ENCODE results near the gene SERPINE2.
A peak's percentile ranks its signal among the peaks of the same experiment; 100 is the strongest.

SERPINE2 gene, protein sequence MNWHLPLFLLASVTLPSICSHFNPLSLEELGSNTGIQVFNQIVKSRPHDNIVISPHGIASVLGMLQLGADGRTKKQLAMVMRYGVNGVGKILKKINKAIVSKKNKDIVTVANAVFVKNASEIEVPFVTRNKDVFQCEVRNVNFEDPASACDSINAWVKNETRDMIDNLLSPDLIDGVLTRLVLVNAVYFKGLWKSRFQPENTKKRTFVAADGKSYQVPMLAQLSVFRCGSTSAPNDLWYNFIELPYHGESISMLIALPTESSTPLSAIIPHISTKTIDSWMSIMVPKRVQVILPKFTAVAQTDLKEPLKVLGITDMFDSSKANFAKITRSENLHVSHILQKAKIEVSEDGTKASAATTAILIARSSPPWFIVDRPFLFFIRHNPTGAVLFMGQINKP

DNA sequence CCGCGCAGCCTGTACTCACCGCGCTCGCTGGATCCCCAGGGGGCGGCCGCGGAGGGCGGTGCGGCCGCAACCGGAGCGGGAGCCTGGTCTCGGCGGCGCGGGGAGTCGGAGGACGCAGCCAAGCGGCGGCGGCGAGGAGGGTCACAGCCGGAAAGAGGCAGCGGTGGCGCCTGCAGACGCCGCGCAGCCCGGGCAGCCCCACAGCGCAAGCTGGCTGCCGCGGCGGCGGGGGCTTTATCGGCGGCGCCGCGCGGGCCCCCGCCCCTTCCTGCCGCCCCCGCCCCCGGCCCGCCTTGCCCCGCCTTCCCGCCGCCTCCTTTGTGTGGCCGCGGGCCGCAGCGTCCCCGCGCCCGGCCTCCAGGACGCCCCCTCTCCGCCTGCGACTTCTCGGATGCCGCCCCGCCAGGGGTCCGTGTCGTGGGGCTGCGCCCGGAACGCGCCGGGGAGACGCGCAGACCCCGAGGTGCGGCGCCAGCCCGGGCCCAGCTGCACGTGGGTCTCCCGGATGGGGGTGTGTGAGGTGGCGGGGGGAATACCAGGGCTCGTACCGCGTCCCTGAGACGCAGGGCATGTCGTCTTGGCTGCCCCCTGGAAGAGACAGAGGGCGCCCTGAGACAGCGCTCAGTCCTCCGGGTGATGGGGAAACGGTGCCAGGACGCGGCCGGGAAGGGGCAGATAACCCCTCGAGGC, at the start of gene SERPINE2:
TSS of gene SERPINE2 (minus strand) at position 207 of the 690 bp plus-strand sequence. CDS start 37,386 bp downstream, outside the sequence.
- peak; percentile 74 for DNase-seq

DNA sequence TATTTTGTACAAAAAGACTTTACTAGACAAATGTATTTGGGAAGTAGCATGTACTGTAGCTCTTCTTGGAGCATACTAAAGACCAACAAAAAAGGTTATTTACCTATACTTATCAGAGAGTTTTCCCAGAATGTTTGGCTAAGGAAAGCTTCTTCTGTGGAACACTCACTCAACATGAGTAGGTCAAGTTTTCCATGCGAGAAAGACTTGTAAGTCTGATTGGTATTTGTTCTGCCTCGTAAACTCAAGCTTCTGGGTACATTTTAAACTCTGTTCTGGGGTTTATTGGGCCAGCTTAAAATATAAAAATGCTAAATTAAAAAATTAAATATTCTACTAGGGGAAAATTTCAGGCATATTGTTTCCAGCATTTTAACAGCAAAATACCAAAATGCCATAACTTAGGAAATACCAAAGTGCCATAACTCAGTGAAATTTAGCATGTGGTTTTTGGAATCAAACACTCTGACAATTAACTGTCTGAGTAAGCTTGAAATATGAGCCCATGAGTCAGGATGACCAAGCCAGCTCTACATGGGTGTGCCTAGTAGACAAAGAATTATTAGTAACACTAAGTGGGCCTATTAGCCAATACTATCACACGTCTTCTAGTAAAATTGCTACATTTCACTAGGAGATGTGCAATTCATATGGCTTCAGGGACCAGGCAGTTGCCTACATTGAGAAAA, 47.3 kb upstream of the SERPINE2 start:
- no peak for DNase-seq

DNA sequence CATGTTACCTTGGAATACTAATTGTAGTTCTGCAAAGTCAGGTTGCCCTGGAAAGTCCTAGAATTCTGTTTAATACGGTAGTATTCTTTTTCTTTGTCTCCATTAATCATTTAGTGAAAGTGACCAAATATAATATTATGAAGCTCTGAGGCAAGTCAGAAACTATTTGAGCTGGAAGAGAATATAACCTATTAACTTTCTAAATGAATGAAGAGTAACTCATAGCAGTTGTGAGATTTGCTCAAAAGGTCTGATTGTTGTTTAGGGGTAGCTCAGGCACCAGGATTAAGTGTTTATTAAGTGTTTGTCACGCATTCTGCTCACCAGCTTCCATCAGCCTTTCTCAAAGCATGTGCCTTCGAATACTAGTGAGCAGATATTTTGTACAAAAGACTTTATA, 46.7 kb upstream of the SERPINE2 start:
- no peak for DNase-seq

DNA sequence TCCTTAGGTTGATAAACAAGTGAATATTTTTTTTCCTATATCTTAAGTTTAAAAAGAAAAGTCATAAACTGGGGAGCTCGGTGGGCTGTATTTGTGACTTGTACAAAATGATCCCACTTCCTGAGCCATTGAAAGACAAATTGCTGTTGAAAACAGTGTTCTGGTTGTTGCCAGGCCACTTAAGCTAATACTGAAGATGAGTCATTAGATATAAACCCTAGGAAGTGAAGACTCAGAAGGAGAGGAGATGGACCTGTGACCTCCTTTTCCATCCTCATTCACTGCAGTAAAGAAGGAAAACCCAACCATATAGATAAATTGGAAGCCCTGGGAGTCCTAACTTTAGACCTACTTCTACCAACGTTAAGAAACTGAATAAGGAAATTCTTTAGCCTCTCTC, 46.2 kb upstream of the SERPINE2 start:
- no peak for DNase-seq

DNA sequence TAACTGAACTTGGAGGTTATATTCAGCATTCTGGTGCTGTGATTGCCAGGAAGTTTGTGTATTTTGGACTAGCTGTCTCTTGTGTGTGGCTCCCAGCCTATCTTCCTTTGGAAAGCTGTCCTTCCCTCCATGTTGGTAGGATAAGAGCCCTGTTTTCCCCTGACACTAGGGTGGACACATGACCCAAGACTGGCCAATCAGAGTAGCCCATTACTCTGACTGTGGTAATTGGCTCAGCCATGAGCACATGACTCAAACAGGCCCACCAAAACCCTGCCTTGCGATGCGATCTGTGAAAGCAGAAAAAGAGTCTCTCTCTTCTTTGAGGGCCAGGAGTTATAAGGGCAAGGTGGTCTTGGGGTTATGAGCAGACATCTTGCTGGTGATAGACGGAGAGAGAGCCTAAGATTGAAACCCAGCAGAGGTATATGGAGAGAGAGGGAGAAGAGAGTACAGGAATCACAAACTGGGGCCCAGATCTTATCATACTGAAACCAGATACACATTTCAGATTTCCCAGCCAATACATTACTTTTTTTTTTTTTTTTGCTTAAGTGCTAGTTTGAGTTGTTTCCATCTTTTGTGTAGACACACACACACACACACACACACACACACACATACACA, 45.3 kb upstream of the SERPINE2 start:
- no peak for DNase-seq

DNA sequence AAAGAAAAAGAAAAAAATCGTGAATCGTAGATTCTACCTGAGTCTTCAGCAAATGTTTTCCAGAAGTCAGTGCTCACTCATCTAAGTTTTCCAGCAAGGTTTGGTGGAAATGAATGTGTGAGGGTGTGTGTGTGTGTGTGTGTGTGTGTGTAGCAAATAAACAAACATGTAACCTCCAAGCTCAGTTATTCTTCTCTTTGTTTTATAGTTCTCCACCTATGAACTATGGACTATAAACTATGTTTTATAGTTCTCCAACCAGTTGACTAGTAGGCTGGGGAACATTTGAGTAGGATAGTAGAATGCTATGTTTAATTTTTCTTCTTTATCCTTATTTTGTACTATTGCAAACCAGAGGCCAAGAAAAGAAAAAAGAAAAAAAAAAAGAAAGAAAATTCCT, 44.6 kb upstream of the SERPINE2 start:
- no peak for DNase-seq

DNA sequence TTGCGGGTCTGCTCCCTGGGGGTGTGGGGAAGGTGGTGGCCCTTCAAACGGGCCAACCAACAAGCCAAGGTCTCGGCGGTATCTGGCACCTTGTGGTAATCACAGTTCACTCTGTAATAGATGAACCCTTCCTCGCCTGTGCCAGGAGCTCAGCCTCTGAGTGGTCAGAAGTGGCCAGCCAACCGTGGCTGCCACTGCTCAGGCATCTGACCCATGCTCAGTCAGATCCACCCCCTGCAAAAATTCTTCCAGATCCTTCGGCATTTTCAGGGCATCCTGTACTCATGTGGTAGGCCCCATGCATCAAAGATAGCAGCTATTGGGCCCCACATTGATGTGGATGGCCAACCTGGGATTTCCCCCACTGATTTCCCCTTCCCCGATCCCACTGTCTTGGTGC, 39.6 kb upstream of the SERPINE2 start:
- no peak for DNase-seq

DNA sequence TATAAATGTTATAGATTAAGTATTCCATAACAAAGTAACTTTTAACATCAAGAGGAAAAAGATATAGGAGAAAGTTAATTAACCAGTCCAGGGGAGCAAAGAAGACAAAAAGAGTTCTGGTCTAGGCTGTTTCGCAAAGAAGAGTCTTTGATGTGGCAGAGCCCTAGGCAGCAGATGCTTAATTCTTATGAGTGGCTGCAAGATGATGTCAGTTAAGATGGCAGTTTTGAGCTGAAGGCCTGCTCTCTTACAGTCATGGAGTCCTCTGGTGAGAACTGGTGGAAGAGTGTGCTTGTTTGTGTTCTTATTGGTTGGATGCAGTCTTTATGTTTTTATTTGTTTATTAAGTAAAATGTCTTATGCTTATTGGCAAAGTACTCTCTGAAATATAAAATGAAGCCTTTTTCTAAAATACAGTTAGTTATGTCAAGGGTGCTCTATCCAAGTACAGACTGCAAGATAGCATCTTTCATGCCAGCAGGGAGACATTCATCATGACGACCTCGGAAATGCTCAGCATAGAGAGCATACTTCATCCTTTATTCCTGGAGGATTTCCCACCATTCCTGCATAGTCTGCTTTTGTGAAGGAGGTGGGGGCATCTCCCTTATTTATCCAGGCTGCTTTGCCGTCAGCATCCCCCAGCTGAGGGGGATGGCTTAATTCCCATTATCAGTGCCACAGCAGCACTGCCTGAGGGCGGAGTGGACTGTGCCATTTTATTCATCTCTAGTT, 38.9 kb upstream of the SERPINE2 start:
- DNase-seq, result no peak

DNA sequence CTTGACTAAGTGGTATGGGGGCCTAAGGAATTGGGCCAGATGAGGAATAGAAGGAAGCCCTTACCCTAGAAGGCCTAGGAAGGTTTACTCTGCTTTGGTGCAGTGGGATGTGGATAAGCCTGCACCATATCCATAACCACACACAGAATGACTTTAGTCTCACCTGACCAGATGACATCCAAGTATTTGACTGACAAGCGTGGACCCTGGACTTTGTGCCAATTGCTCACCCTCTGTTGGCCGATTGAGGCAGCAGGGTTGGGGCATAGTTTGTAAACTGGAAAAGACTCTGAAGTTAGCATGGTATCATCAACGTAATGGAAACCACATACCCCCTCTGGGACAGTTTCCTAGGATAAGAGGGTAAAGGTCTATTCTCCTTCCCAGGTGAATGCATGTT, 36.5 kb upstream of the SERPINE2 start:
- no peak for DNase-seq

DNA sequence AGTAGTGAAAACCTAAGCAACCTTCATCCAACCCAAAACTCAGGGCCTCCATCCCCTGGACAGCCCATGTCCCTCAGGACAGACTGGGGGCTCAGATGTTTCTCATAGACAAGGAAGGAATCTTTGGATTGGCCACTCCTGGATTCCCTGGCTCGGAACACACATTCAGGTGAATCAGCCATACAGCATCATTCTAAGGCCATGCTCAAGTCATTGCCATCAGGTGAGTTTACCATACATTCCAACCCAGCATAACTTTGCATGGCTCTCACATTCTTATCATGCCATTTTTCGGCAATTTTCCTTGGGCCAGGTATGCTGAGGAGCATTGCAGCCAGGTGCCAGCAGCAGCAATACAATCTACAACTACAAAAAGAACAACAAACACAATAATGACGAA, 34.6 kb upstream of the SERPINE2 start:
- no peak for DNase-seq

DNA sequence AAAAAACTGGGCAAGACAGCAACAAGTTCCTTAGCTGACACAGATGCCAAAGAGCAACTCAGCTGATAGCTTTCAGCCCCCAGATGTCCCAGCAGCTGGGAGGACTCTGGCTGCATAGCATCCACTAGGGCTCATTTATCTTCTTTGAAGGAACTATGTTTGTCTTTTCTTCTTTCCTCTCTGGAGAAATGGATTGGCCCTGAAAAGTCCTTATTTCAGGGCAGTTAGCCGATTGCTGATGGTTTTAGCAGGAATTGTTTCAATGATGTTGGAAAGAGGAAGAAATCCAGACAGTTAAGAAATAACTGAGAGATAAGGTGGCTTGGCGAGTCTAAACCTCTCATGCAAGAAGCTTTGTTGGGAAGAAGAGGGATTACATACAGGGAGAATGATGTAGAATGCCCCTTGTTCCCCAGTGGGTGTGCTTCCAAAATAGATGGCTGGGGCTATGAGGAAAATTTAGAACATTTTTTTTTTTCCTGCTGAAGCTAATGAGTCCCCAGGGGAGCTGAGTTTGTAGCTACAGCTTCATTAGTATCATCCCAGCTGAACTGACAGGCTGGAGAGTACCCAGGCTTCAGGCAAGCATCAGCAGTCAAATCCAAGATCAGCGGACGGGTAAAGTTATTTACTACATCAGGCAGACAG, 33.6 kb upstream of the SERPINE2 start:
- DNase-seq, result no peak

DNA sequence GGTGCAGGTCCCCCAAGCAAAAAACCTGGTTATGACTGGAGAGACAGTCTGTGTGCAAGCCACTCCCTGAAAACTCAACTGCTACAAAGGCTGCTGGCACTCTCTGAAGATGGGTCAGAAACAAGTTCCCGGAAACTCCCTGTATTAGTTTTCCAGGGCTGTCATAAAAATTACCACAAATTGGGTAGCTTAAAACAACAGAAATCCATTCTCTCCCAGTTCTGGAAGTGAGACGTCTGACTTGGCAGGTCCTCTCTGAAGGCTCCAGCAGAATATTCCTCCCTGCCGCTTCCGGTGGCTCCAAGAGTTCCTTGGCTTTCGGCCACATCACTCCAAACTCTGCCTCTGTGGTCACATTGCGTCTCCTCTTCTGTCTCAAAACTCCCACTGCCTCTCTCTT, 30.1 kb upstream of the SERPINE2 start:
- DNase-seq, result no peak

DNA sequence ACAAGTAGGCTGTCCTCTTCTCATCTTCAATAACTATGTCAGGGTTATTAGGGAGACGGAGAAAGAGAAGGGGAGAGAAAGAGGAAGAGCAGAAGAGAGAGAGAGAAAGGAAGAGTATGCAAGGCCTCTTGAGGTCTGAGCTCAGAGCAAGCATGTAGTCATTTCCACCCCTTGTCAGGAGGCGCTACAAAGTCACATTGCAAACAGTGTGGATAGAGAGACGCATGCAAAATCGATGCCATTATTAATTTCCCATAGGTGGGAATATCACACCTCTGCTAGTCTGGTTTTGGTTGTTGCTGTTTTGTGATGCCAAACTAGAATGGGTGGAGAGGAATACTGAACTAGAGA, 24.2 kb upstream of the SERPINE2 start:
- no peak for DNase-seq

DNA sequence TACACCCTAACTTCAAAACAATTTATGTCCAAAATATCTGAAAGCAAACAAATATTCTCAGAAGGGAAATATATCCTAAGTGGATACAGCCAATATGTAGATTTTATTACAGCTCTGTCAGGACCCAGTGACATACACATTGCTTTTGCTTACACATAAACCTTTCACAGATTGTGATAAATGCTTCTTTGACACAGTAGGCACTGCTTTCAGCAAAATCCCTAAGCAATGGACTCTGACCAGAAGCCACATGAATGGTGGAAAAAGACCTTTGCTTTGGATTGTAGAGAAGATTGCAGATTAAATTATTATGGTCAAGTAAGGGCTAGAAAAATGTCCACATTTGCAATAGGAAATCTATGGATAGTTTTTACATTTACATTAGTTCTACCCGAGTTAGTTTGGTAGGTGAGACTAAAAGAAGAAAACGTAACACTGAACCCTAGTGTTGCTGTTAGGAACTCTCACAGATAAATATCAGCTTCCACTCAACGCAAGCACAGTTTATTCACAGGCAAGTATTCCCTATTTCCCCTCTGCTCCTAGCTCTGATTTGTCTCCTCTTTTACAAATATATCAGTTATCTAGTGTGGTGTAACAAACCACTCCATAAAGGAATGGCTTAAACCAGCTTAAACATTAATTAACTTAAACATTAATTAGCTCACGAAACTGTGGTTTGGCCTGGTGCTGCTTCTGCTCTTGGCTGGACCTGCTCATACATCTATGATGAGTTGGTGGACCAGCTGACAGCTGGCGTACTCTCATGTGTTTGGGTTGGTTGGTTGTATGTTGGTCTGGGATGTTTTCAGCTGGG, 23.6 kb upstream of the SERPINE2 start:
- peak; percentile 47 for DNase-seq

DNA sequence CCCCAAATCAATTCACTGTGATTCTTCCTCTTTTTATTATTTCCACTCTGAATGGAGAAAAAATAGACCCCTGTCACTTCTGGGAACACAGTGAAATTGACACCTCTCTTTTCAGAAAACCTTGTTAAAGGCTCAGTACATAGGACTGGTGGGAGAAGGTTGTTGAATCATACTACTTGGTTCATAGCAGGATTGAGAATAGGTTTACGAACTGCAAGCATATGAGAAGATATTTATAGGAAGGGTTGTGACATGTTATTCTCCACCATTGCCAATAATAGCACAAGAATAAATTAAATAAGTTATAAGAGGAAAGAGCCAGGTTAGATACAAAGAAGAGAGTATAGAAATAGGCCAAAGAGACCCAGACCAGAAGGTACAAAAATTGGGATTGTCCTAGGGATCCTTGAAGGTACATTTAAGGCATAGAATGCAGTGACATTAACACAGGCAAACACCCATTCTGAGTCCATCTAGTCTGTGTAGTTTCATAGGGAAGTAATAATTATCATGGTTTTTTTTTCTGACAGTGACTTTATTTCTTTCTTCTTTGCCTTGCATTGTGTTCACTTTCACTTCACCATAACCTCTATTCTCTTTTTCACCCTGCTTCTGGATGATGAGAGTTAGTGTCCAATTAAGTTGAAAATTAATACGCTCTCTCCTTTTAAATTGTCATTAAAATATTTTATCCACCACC, 21.8 kb upstream of the SERPINE2 start:
- DNase-seq, result no peak

DNA sequence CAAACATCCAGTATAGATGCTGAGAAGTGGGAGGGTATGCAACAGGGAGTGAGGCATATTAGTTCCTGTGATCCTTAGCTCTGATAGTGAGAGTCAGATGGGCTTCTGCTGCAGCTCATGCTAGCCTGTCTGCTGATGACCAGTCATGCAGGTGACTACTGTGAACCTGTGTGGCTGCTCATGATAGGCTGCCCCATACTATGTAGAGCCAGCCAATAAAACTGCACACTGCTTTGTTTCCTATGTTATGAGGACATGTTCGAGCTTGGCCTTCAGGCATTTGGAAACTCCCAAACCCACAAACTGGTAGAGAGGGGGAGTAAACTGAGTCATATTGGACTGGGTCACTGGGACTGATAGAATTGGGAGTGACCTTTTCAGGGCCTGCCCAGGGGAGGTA, 20.1 kb upstream of the SERPINE2 start:
- no peak for DNase-seq

DNA sequence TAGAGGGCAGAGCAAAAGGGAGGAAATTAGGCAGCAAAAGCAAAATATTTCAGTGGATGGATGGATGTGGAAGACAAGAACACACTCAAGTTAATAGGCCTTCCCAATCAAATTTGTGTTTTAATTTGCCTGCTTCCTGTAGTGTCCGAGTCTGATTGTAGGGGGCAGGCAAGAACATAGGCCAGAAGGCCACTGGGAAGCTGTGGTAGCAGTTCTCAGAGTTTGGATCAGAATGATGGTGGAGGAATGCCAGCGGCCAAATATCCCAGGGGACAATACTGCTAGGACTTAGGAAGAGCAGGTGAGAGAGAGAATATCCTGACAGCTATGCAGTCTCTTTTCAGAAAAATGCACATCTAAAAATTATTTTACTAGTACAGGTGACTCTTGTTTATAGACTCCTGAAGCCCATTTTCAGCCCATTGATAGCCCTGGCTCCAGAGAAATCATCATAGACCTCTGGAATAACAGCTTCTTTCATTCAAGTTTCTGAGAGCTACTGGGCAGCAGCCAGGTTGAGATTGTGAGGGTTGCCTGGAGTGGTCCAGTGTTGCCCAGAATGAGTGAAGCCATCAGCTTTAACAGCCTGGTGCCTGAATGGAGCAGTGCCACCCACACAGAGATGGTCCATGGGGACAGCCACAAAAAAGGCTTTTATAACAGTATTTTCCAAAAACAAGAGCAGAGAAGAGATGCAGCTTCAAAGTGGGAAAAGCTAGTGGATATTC, 19.1 kb upstream of the SERPINE2 start:
- no peak for DNase-seq

DNA sequence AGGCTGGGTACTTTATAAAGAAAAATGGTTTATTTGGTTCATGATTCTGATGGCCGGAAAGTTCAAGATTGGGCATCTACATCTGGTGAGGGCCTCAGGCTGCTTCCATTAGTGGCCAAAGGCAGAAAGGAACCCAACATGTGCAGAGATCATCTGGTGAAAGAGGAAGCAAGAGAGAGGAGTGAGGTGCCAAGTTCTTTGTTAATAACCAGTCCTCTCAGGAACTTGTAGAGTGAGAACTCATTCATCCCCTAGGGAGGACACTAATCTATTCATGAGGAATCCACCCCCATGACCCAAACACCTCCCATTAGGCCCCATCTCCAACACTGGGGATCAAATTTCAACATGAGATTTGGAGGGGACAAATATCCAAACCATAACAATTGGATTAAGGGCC, 17.8 kb upstream of the SERPINE2 start:
- no peak for DNase-seq

DNA sequence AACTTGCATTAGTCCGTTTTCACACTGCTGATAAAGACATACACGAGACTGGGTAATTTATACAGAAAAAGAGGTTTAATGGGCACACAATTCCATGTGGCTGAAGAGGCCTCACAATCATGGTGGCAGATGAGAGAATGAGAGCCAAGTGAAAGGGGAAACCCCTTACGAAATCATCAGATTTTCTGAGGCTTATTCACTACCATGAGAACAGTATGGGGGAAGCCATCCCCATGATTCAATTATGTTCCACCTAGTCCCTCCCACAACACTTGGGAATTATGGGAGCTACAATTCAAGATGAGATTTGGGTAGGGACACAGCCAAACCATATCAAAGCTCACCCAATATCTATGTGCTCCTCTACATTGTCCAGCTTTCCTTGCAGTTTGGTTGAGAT, 16.0 kb upstream of the SERPINE2 start:
- no peak for DNase-seq

DNA sequence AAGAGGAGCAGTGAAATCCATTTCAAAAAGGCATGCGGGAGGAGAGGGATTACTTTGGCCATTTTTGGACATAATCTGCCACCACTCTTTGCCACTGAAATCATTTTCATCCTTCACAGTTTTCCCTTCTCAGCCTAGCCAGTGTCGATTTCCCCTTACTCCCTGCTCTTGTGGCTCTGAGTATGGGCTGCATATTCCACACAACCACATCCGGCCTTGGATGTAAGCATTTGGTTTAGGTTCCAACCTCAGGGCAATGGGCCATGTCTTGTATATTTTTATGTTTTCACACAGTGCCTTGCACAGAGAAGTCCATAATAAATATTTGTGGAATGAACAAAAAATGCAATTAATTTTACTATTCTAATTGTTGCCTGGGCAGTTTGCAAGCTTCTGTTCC, 7.7 kb upstream of the SERPINE2 start:
- DNase-seq, result no peak
